GM10847 (cell line): ENCODE data around the gene CLTA.

Experiments
- POLR2A ChIP-seq: IDR thresholded peaks from 2 replicates; pipeline ENCODE4 v1.6.1; 2011; ENCODE audit not compliant: insufficient read length; ENCODE audit errors: extremely low read depth

CLTA gene

GRCh38 chr9:36169166-36169565 lies 21.6 kb upstream of the CLTA start, which contains the start of gene CCIN:
CCIN (plus strand) TSS chr9:36169388; CDS start chr9:36169503, 115 bp downstream.
- TF ChIP-seq POLR2A, result no peak

- no peak for TF ChIP-seq POLR2A
Measured at GRCh38 chr9:36169708-36170107, 21.0 kb upstream of the CLTA start.

GRCh38 chr9:36170531-36170930 lies 20.2 kb upstream of the CLTA start:
- TF ChIP-seq POLR2A, result no peak

GRCh38 chr9:36173861-36174260 lies 16.9 kb upstream of the CLTA start:
- no peak for TF ChIP-seq POLR2A

- TF ChIP-seq POLR2A, result no peak
Measured at GRCh38 chr9:36174271-36174670, 16.4 kb upstream of the CLTA start.

GRCh38 chr9:36174731-36175130 lies 16.0 kb upstream of the CLTA start:
- no peak for TF ChIP-seq POLR2A

GRCh38 chr9:36177571-36177970 lies 13.2 kb upstream of the CLTA start:
- TF ChIP-seq POLR2A, result no peak

GRCh38 chr9:36187414-36187813 lies 3.3 kb upstream of the CLTA start:
- no peak for TF ChIP-seq POLR2A

- no peak for TF ChIP-seq POLR2A
Measured at GRCh38 chr9:36188212-36188611, 2.5 kb upstream of the CLTA start.

- TF ChIP-seq POLR2A, result no peak
Measured at GRCh38 chr9:36189976-36190375, 745 bp upstream of the CLTA start.

- no peak for TF ChIP-seq POLR2A
Measured at GRCh38 chr9:36191290-36191645, 547 bp downstream of the CLTA start.

- no peak for TF ChIP-seq POLR2A
Measured at GRCh38 chr9:36191686-36192085, 965 bp downstream of the CLTA start.

- no peak for TF ChIP-seq POLR2A
Measured at GRCh38 chr9:36192196-36192595, 1.5 kb downstream of the CLTA start.

GRCh38 chr9:36193023-36193422 lies 2.3 kb downstream of the CLTA start:
- no peak for TF ChIP-seq POLR2A

- TF ChIP-seq POLR2A, result no peak
Measured at GRCh38 chr9:36194326-36195000, 3.7 kb downstream of the CLTA start.

- TF ChIP-seq POLR2A, result no peak
Measured at GRCh38 chr9:36204906-36205547, 14.3 kb downstream of the CLTA start.

GRCh38 chr9:36207016-36207415 lies 16.3 kb downstream of the CLTA start:
- TF ChIP-seq POLR2A, result no peak
